Astrocyte (in vitro differentiated cells and primary cell): ENCODE results near the gene A1BG.

Source experiments
- EZH2 ChIP-seq: IDR thresholded peaks from 2 replicates; pipeline ENCODE4 v1.6.1; 2012; ENCODE audit warnings: mild to moderate bottlenecking, low read length, inconsistent platforms; ENCODE audit not compliant: insufficient read depth
- TF ChIP-seq, protein P1 (sequence below): IDR thresholded peaks from 2 replicates; pipeline ENCODE4 v1.5.1; 2011; ENCODE audit warnings: low read depth, mild to moderate bottlenecking, inconsistent platforms, low read length, moderate library complexity; ENCODE audit not compliant: insufficient read depth

DNA sequence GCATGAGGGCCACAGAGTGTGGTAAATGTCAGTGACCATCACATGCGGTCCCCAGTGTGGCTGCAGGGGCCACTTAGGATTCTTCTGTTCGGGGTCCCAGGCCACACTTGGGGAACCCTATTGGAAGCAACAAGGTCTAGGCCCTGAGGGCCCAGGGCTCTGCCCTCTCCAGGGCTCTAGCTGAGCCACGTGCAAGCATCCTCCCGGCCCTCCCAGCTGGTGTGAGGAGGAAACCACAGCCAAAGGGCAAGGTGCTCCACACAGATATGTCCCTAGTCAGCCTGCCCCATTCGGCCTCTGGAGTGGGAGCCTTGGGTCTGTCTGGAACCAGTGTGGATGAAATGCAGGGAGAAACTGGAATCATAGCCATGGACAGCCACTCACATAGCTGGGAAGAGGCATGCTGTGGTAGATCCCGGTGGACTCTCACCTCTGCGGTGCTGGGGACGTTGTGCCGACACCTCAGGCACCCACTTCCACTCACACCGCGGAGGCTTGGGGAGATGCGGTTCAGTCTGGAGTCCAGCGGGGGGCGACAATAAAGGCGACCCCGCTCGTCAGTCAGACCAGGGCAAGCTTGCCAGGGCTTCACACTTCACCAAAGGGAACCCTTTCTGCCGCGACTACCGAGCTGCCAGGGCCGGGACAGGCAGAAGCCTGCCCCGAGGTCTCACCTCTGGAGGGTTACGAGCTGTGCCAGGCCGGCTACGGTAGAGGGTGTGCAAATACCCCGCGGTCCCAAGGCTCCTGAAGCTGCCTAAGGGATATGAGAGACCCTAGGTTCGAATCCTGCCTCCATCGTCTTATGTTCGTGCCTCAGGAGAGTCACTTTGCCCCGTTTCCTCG, 13.5 kb upstream of the A1BG start:
- TF ChIP-seq, protein P1, sequence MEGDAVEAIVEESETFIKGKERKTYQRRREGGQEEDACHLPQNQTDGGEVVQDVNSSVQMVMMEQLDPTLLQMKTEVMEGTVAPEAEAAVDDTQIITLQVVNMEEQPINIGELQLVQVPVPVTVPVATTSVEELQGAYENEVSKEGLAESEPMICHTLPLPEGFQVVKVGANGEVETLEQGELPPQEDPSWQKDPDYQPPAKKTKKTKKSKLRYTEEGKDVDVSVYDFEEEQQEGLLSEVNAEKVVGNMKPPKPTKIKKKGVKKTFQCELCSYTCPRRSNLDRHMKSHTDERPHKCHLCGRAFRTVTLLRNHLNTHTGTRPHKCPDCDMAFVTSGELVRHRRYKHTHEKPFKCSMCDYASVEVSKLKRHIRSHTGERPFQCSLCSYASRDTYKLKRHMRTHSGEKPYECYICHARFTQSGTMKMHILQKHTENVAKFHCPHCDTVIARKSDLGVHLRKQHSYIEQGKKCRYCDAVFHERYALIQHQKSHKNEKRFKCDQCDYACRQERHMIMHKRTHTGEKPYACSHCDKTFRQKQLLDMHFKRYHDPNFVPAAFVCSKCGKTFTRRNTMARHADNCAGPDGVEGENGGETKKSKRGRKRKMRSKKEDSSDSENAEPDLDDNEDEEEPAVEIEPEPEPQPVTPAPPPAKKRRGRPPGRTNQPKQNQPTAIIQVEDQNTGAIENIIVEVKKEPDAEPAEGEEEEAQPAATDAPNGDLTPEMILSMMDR = no peak
- TF ChIP-seq EZH2 = no peak
